ENCODE measurements around the gene MNAT1. TPM values are rescaled to one million over a fixed set of nuclear protein-coding genes. Genes with fewer than 3 reads are reported as not detected.
A peak's percentile ranks its signal among the peaks of the same experiment; 100 is the strongest.

The MNAT1 gene
- polyA plus RNA-seq, 2 of the 4 experiments (the other 2 are of a cell fraction), result 42.7 to 78.1 TPM

- ChIA-PET CTCF (interaction anchor here (0.7 to 0.8 kb wide), 2 partner anchors 39 to 258 kb away, joined by 3 to 4 read pairs; no protein-coding TSS in a partner anchor), POLR2A (no interaction called here)
- FAIRE-seq, result no peak
- Histone ChIP-seq H3K9me3 (no peaks in the 10 kb centered on the region), H3K4me1 (no peaks in the 10 kb centered on the region), H3K4me3 (no peak overlapping the region), H3K4me2 (no peak overlapping the region), H3K27ac (no peak overlapping the region)
- TF ChIP-seq FOSL2 (IDR thresholded peaks at IDR 0.05) (no peak), FOSL2 (CRISPR knock-in tag; IDR thresholded peaks at IDR 0.05) (no peak), HOXA7 (CRISPR knock-in tag; IDR thresholded peaks at IDR 0.05) (no peak), MYC (IDR thresholded peaks at IDR 0.05; ENCODE audit: borderline replicate concordance, low read length) (no peak), SMC3 (IDR thresholded peaks at IDR 0.05) (no peak), NR3C1 (IDR thresholded peaks at IDR 0.05) (no peak), HEYL (CRISPR knock-in tag; IDR thresholded peaks at IDR 0.05) (no peak), HOXB13 (CRISPR knock-in tag; IDR thresholded peaks at IDR 0.05; ENCODE audit: low read depth) (no peak), CEBPB (IDR thresholded peaks at IDR 0.05) (no peak)
- TF ChIP-seq, protein P1, sequence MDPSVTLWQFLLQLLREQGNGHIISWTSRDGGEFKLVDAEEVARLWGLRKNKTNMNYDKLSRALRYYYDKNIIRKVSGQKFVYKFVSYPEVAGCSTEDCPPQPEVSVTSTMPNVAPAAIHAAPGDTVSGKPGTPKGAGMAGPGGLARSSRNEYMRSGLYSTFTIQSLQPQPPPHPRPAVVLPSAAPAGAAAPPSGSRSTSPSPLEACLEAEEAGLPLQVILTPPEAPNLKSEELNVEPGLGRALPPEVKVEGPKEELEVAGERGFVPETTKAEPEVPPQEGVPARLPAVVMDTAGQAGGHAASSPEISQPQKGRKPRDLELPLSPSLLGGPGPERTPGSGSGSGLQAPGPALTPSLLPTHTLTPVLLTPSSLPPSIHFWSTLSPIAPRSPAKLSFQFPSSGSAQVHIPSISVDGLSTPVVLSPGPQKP (IDR thresholded peaks at IDR 0.05; ENCODE audit: low read depth, low read length), result no peak
- 84% methylated on average over 3 of the region's 3 CpGs for WGBS (ENCODE audit: missing lambda C conversion rate)
- no peak for ATAC-seq
- no peak for DNase-seq (ENCODE audit: low read depth in 1 of 2, low spot score in 1 of 2)
Measured at GRCh38 chr14:60915781-60916180, 181.2 kb downstream of the MNAT1 start.

- TF ChIP-seq PHF8 (IDR thresholded peaks at IDR 0.05; ENCODE audit: borderline replicate concordance, low read depth) (no peak), RARB (CRISPR knock-in tag; IDR thresholded peaks at IDR 0.05) (no peak), CHD2 (IDR thresholded peaks at IDR 0.05; ENCODE audit: low read length, partially characterized antibody) (no peak), HOXB5 (CRISPR knock-in tag; IDR thresholded peaks at IDR 0.05) (no peak), ESRRA (IDR thresholded peaks at IDR 0.05; ENCODE audit: borderline replicate concordance, low read length) (no peak), HDAC2 (IDR thresholded peaks at IDR 0.05) (no peak), MAFK (IDR thresholded peaks at IDR 0.05; ENCODE audit: partially characterized antibody) (peak; percentile 33), TFCP2L1 (CRISPR knock-in tag; IDR thresholded peaks at IDR 0.05) (no peak), FOSL2 (IDR thresholded peaks at IDR 0.05) (no peak), FOSL2 (CRISPR knock-in tag; IDR thresholded peaks at IDR 0.05) (no peak)
- CTCF ChIA-PET, result no interaction called here
- H3K4me2 ChIP-seq, result no peak overlapping the region
- no peaks in the 10 kb centered on the region for H3K4me1 ChIP-seq
- H3K9me3 ChIP-seq, result no peaks in the 10 kb centered on the region
- FAIRE-seq (peak; percentile 54), DNase-seq (ENCODE audit: low read depth in 1 of 2, low spot score in 1 of 2) (no peak), ATAC-seq (no peak)
- WGBS (ENCODE audit: missing lambda C conversion rate), result 95% methylated on average over 2 of the region's 2 CpGs
- H3K27ac ChIP-seq, result no peak overlapping the region
- POLR2A ChIA-PET, result no interaction called here
- H3K4me3 ChIP-seq, result no peak overlapping the region
Measured at GRCh38 chr14:60922050-60922449, 187.5 kb downstream of the MNAT1 start.

DNA sequence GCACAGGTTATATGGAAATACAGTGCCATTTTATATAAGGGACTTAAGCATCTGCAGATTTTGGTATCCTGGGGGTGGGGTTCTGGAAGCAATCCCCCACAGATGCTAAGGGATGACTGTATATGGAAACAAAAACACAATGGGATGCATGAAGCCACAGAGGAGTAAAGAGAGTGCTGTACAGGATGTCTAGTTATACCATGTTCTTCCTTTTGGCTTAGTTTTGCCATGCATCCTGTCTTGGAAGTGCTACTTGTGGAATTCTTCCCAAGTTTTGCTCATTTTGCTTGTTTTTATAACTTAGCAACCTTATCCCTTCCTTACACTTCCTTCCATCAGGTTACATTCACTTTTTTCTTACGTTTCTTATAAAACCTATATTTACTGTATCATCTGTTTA is 190.7 kb downstream of the MNAT1 start:
- DNase-seq (ENCODE audit: low read depth in 1 of 2, low spot score in 1 of 2) (no peak), FAIRE-seq (no peak), ATAC-seq (no peak)
- H3K4me2 ChIP-seq, result no peak overlapping the region
- H3K9me3 ChIP-seq, result no peaks in the 10 kb centered on the region
- POLR2A ChIA-PET, result no interaction called here
- no peak overlapping the region for H3K4me3 ChIP-seq
- CTCF ChIA-PET, result no interaction called here
- WGBS (ENCODE audit: missing lambda C conversion rate), result 95% methylated on average over 1 of the region's 1 CpG
- H3K4me1 ChIP-seq, result no peaks in the 10 kb centered on the region
- TF ChIP-seq RARB (CRISPR knock-in tag; IDR thresholded peaks at IDR 0.05) (no peak), USF2 (IDR thresholded peaks at IDR 0.05) (no peak), REST (IDR thresholded peaks at IDR 0.05) (no peak), FOSL2 (IDR thresholded peaks at IDR 0.05) (no peak), FOSL2 (CRISPR knock-in tag; IDR thresholded peaks at IDR 0.05) (no peak)
- no peak overlapping the region for H3K27ac ChIP-seq

Data from A549 (cell line).